GM12892 (cell line): ENCODE measurements around the gene LANCL1. TPM values are rescaled to one million over a fixed set of nuclear protein-coding genes. Genes with fewer than 3 reads are reported as not detected.
A peak's percentile ranks its signal among the peaks of the same experiment; 100 is the strongest.

ENCODE experiments used
- DNase-seq: peaks from one replicate; pipeline ENCODE4 v3.0.0; 2011; ENCODE audit not compliant: insufficient read length
- FAIRE-seq: peaks from 2 replicates; lab custom pipeline; 2011; peaks lifted over from hg19 to GRCh38; lab: Jason Lieb, UNC
- POLR2A ChIP-seq: IDR thresholded peaks from 2 replicates; pipeline ENCODE4 v1.6.1; 2011; ENCODE audit warnings: low read depth, low read length, control low read depth
- POLR2AphosphoS5 ChIP-seq: IDR thresholded peaks from 2 replicates; pipeline ENCODE4 v1.6.1; 2011; ENCODE audit warnings: low read depth, low read length, control low read depth
- TAF1 ChIP-seq: IDR thresholded peaks from 2 replicates; pipeline ENCODE4 v1.6.1; 2011; ENCODE audit warnings: low read depth, mild to moderate bottlenecking, control low read depth, low read length, borderline replicate concordance
- polyA plus RNA-seq: library from polyadenylated mRNA; unstranded; fragments of >200 nt; gene quantifications from one replicate; pipeline ENCODE4 v1.2.1, GENCODE V29; 2012; ENCODE audit warnings: missing spikeins, inconsistent platforms; ENCODE audit not compliant: missing spikeins

The LANCL1 gene, protein sequence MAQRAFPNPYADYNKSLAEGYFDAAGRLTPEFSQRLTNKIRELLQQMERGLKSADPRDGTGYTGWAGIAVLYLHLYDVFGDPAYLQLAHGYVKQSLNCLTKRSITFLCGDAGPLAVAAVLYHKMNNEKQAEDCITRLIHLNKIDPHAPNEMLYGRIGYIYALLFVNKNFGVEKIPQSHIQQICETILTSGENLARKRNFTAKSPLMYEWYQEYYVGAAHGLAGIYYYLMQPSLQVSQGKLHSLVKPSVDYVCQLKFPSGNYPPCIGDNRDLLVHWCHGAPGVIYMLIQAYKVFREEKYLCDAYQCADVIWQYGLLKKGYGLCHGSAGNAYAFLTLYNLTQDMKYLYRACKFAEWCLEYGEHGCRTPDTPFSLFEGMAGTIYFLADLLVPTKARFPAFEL
- polyA plus RNA-seq: 23.0 TPM

DNA sequence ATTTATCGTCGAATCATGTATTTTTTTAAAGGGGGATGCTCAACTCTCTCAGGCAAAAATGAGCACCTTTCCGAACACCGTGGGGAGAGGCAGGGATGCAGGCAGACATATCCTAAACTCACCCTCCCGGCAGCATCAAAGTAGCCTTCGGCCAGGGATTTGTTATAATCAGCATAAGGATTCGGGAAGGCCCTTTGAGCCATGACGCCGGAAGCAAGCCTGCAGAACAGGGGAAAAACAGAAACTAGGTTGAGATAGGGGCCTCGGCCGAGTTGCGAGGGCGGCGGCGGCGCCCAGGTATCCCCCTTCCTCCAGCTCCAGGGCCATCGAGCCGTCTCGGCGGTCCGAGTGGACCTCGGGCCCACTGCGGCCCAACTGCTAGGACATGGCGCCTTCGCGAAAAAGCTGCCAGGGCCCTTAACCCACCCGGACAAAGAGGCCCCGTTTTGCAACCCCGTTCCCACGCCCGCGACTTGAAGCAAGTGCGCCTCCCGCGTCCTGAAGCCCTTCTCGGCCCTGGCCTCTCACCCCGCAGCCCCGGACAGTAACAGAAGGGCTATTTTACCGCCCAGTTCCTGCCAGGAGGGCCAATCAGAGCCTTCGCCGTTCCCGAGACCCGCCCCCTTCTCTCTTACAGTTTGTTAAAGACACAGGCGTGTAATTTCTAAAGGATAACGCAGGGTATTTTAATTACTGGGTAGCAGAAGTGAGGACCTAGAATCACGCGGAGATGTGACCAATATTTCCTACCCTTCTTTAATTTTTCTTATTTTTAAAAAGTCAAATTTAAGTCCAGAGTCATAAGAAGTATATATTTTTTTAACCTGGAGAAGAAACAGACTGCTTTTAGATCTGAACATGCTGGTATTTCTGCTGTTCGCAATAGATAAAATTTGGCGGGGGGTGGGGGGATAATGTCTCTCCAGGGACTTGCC is at the start of gene LANCL1:
Gene LANCL1 (minus strand): TSS at position 566 of the 935 bp plus-strand sequence. CDS start 363 bp downstream, at position 203.
- DNase-seq: peak; percentile 70

DNA sequence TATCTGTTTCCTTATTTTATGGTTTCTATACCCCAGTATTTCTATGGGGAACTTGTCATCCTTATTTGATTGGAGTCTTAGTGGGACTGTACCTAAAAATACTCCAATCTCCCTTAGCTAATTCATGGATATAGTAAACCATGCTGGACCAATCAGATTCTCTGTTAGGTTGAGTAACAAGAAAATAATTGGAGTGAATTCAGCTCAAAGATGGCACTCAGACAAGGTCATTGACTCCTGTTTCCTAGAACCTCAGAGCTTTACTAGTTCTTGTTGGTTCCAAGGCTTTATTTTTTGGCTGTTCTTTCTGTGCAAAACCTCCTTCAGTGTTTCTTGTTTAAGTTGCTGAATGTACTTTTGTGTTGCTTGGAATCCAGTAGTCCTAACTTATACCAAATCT is 48.0 kb upstream of the LANCL1 start:
- FAIRE-seq (no peak), DNase-seq (no peak)
- TF ChIP-seq POLR2AphosphoS5: no peak
- TF ChIP-seq TAF1: no peak
- no peak for TF ChIP-seq POLR2A

More for the DNA sequence above, at the start of gene LANCL1:
- FAIRE-seq: peak; percentile 94
- TF ChIP-seq POLR2AphosphoS5: peak; percentile 78
- TF ChIP-seq TAF1: peak; percentile 53; the same call in 1 of the 2 replicates
- TF ChIP-seq POLR2A: peak; percentile 85

DNA sequence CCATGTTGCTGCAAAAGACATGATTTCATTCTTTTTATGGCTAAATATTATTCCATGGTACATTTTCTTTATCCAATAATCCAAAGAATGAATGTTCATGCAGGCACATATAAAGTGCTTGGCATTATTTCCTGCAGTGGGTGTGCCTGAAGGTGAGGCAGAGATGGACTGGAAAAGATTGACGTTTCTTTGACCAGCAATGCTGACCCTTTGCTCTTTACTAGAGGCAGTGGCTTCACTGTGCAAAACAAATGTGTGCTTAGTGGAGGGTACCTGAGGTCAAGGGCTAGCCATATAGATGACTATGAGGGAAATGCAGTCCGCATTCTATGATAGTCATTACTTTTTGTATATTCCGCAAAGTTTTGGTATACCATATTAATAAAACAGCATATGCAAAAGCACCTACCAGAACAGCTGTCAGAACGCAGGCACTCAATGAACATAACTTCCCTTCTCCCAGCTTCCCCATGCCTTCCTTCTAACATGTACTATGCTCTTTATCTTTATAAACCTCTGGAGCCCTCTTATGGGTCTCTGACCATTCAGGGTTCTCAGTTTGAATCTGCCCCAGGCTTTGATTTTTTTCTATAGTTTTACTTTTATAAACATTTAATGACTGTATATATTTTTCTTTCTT is 47.2 kb upstream of the LANCL1 start:
- DNase-seq (no peak), FAIRE-seq (no peak)
- no peak for TF ChIP-seq POLR2A
- no peak for TF ChIP-seq POLR2AphosphoS5
- no peak for TF ChIP-seq TAF1

DNA sequence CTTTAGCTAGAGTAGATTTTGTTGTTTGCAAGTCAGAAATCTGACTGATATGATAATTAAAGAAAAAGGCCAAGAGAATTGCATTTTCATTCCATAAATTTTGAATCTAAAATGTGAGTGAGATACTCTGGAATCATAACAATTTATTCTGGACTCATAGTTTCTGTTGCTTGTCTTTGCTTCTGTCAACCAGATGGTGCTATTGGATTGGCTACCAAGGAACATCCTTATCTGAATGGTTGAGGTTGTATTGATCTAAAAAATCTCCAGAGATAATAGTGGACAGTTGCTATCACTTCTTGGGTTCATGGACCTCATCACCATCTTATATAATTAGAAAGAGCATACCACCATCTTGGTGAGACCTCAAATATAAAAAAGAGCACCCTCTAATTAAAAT is 45.8 kb upstream of the LANCL1 start:
- TF ChIP-seq POLR2AphosphoS5: no peak
- no peak for TF ChIP-seq TAF1
- no peak for TF ChIP-seq POLR2A
- no peak for FAIRE-seq
- DNase-seq: no peak

DNA sequence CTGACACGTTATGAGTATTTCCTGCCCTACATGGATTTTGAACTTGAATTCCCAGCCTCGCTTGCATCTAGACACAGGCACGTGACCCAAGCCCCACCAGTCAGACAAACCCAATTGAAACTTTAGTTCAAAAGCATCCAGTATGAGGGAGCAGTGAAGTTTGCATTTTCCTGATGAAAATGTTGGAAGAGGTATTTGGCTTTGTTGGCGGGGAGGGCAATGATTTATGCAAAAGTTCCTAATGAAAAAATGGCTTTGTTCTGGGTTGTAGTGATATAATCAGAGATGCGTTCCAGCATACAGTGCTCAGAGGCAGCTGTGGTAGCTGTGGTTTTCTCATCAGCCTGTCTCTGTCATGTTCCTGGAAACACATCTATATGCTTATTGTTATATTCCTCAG is 43.0 kb upstream of the LANCL1 start:
- no peak for FAIRE-seq
- TF ChIP-seq TAF1 (no peak), POLR2A (no peak), POLR2AphosphoS5 (no peak)
- DNase-seq: no peak

DNA sequence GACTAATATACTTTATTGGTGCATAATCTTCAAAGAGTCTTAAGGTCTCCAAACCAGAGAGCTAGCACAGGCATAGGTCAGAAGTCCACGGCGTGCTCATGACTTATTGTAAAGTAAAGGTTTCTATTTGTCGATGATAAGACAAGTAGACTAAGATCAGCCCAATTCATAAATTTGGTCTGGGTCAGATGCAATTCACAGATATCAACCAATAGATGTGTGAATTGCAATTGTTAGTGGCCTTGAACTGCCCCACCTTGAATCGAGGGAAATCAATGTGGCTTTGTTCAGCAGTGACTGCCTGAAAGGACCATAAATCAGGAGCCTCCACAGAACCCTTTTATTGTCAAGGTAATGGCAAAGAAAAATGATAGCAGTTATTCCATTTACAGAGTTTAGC is 40.7 kb upstream of the LANCL1 start:
- FAIRE-seq: no peak
- TF ChIP-seq POLR2A (no peak), TAF1 (no peak), POLR2AphosphoS5 (no peak)
- DNase-seq: no peak

DNA sequence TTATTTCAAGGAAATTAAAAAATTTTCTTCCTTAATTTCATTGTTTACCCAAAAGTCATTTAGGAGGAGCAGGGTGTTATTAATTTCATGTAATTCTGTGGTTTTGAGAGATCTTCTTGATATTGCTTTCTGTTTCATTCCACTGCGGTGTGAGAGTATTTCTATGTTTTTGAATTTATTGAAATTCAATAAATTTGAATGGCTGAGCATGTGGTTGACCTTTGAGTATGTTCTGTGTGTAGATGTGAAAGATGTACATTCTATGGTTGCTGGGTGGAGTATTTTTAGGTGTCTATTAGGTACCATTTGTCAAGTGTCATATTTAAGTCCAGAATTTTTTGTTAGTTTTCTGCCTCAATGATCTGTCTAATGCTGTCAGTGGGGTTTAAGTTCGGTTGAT is 39.4 kb upstream of the LANCL1 start:
- FAIRE-seq (no peak), DNase-seq (no peak)
- TF ChIP-seq POLR2AphosphoS5 (no peak), TAF1 (no peak), POLR2A (no peak)

DNA sequence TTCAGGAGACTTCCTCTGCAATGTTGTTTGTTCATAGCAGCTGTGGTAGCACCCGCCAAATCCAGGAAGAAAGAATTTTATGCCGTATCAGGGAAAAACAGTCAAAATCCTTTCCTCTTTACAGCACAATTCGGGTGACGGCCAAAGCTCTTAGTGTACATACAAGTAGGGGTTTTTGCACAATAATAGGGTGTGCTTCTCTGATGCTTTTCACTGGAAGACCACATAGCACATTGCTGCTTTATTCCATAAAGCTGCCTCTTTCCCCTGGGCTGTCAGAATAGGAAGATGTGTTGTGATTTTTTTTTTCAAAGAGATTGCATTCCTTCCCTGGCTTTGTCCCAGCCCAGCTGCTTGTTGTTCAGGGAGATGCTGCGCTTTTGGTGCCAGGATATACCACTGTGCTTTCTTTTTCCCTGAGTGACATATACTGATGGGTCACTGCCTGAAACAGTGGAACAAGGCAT is 27.2 kb upstream of the LANCL1 start:
- TF ChIP-seq POLR2AphosphoS5 (no peak), TAF1 (no peak), POLR2A (no peak)
- DNase-seq (no peak), FAIRE-seq (no peak)

DNA sequence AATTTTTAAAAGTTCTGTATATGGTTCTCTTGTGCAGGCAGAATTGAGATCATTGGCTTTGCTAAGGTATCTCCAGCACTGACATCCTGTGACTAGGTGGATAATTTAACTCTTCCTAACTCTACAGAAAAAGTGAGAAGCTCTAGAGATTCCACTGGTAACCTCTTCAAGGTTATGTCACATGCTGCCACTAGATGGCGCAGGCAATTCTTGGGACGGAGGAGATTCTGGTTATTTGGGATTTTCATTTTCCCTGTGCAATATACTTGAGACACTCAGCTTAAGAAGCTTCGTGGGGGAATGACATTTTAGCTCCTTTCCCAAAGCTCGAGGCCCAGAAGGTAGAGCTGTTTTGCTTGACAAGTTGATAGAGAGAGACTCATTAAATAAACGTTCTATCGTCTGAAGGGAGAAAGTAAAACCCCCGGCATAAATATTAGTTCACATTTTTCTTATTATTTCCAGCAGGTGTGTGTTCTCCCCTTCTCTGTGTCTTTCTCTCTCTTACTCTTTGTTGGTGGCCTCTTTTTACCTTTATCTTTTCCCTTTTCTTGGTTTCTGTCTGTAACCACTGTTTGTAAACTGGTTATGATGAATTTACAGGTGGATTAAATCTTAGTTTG is 26.6 kb upstream of the LANCL1 start:
- DNase-seq (peak; percentile 11), FAIRE-seq (peak; percentile 69)
- TF ChIP-seq POLR2AphosphoS5 (no peak), TAF1 (no peak), POLR2A (no peak)

DNA sequence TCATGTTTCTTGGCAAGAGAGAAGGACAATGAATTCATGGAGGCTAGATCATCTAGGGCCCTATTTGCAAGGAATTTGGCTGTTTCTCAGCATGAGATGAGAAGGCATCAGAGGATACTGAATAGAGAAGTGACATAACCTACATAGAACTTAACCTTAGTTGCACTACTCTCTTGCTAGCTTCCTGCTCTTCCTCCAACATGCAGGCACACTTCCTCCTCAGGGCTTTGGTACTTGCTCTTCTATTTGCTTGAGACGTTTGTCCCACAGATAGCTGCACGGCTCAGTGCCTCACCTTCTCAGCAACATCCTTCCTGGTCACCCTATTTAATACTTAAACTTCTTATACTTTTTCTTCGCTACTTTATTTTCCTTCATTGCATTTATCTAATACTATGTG is 20.0 kb upstream of the LANCL1 start:
- no peak for FAIRE-seq
- DNase-seq: no peak
- TF ChIP-seq POLR2A: no peak
- TF ChIP-seq TAF1: no peak
- no peak for TF ChIP-seq POLR2AphosphoS5

DNA sequence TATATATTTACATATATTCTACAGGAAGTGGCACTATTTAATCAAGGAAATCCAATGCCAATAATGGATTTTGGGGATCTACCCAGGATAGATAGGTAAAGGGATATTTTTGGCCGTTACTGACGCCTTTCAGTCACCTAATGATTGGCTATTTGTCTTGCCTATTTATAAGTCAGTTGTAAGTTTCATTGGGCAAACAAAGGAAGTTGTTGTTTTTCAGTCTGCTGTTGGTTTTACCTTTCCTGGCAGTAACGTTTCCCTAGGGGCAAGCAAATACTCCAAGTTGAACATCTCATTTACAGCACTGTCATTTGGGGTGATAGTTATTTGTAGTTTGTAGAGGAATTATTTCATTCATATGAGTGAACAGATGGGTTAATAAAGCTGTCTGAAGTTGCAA is 17.0 kb upstream of the LANCL1 start:
- TF ChIP-seq TAF1: no peak
- TF ChIP-seq POLR2AphosphoS5: no peak
- TF ChIP-seq POLR2A: no peak
- DNase-seq: no peak
- FAIRE-seq: no peak
